GM19328 (cell line): ENCODE measurements around the gene LRRC45.
"Not testable (repeated sequence)": the region's sequence is repeated elsewhere in the genome, so short reads cannot be mapped to it uniquely, and the experiment has no call there.

ENCODE experiments used
- ATAC-seq: cut with Tn5 transposase; IDR thresholded peaks from one replicate; pipeline ENCODE4 v1.9.1; 2021; ENCODE audit warnings: mild to moderate bottlenecking, moderate library complexity; ENCODE audit not compliant: unreplicated experiment

Gene LRRC45

DNA sequence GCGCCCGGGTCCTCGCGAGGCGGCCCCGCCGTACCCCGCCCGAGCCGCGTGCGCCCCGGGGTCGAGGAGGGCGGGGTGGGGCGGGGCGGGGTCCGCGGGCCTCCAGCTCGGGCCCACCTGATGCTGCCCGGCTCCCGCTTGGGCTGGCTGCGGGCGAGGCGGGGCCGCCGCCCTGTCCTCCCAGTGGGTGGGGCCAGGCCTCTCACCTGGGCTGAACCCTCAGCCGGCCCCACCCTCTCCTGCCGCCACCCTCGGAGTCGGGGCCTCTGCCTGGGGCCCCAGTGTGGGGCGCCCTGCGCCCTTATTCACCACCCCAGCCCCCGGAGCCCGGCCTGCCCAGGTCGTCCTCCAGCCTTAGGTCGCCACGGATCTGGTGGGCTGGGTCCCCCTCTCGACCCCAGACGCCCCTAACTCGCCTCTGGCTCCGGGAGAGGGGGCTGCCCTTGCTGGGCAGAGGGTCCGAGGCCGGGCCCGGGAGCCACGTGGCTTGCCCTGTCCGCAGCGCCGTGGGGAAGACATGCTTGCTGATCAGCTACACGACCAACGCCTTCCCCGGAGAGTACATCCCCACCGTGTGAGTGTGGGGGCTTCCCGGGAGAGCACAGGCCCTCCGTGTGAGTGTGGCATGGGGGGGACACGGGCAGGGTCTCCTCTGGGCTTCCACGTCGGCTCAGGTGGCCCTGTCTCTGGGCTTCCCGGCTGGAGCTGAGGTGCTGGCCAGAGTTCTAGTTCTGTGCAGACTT lies 9.0 kb downstream of the LRRC45 start:
- no peak for ATAC-seq

DNA sequence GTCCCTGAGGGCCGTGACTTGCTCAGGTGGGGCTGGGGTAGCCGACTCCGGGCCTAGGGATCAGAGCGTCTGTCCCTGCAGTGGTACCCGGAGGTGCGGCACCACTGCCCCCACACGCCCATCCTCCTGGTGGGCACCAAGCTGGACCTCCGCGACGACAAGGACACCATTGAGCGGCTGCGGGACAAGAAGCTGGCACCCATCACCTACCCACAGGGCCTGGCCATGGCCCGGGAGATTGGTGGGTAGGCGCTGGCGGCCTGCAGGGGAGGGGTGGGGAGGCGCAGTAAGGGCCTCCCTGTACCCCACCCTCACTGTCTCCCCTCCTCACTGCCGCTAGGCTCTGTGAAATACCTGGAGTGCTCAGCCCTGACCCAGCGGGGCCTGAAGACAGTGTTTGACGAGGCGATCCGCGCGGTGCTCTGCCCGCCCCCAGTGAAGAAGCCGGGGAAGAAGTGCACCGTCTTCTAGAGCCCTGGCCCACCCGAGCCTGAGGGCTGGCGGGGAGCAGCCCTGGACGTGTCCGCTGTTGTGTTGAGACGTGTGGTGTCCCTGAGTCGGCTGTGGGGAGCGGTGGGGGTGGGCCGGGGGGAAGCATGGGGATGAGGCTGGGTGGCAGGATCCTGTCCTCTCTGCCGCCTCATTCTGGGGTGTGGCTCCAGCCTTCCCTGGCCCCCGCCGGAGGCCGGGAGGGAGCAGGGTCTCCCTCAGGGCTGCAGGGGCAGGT lies 10.4 kb downstream of the LRRC45 start:
- no peak for ATAC-seq

DNA sequence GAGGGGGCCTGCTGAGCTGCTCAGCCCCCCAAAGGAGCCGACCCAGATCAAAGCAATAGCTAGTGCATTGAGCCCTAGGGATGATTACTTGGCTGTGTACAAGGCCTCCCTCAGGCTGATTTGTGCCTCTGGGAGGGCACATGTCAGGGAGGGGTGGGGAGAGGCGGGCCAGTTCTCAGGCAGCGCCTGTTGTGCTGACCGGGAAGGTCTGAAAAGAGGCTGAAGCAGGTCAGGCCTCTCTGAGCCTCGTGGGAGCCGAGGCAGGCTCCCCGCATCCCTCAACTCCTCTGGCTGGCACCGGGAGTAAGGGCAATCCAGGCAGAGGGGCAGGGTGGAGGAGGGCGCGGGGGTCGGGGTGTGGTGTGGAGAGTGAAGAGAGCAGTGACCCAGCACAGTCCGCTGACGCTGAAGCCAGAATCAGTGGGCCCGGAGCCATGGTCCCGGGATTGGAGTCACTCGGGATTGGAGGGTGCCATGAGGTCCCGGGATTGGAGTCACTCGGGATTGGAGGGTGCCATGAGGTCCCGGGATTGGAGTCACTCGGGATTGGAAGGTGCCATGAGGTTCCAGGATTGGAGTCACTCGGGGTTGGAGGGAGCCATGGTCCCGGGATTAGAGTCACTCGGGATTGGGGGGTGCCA lies 11.4 kb downstream of the LRRC45 start:
- ATAC-seq: no peak

DNA sequence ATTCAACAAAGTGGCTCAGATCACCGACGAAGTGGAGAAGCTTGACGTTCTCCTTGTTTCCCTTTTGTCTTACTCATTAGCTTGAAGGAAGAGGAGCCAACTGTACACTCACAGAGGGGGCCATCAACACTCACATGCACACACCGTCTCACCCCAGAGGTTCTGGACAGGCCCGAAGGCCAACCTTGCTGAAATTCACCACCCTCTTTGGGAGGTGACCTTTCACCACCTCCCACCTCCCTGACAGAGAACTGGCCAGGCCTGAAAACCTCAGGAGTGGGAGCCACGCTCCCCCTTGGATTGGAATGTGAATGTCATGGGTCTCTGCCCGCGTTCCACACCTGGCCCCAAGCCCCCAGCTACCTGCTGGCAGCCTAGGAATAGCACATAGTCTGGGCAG lies 12.4 kb downstream of the LRRC45 start:
- no peak for ATAC-seq

DNA sequence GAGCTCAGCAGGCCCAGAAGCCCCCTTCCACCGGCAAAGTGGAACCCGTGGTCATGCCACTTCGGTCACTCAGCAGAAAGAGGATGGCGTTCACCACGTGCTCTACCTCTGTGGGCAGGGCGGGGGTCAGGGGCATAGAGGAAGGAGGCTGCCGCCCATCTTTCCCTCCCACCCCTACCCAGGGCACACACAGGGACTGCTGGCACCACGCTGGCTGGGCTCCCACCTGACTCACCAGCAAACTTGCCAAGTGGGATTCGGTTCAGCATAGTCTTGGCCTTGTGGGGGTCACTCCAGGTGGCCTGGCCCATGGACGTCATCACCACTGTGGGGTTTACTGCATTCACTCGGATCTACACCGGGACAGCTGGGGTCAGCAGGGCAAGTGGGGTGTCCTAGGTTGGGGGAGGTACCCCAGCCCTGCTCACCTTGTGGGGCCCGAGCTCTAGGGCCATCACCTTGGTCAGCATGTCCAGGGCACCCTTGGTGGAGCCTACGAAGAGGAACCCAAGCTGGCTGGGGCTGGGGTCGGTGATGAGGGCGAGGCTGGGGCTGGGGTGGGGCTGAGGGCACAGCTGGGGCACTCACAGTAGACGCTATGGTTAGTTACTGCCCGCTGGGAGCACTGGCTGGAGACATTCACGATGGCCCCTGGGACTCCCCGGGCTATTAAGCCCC lies 13.0 kb downstream of the LRRC45 start:
- ATAC-seq: no peak

DNA sequence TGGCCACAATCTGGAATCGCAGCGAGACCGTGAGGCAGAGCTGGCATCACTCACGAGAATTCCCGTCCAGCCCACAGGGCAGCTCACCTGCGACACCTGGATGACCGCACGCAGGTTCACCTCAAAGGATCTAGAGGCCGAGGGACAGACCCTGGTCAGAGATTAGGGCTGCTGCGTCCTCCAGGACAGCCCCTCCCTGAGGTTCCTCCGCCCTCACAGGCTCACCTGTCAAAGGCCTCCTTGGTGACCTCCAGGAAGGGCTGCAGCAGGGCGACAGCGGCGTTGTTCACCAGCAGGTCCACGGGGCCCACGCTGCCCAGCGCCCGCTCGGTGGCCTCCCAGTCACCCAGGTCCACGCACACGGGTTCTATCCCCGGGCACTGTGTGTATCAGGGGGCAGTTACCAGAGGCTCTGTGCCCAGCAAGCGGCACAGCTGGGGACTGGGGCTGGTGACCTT lies 13.6 kb downstream of the LRRC45 start:
- no peak for ATAC-seq

DNA sequence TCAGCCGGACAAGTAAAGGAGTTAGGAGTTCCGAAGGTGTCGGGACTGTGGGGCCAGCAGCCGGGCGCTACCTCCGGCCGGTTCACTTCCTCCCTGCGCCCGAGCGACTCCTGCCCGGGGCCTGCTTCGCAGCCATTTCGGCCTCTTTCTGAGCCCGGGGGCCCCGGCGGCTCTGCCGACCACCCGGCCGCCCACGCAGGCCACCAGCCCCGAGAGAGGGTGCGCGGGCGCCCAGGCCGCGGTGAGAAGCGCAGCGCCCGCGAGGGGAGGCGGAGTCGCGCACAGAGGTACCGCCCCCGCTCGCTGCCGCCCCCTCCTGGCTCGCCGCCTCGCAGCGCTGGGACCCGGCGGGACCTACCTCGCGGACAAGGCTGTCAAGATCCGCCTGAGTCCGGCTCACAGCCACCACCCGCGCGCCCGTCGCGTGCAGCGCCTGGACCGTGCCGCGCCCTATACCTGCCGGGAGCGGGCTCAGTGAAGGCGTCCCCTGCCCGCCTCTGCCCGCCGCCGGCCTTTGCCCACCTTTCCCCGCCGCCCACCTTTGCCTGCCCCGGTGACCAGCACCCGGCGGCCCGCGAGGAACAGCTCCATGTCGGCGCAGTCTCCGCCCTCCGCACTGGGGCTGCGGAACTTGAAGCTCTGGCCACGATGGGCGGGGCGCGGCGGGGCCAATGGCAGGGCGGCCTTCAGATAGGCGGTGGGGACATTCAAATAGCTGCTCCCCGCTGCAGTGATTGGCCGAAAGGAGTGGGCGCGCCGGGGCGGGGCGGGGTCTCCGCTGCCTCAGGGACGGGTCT lies 14.2 kb downstream of the LRRC45 start, which contains the start of gene DCXR:
Gene DCXR (minus strand): TSS at position 606 of the 797 bp plus-strand sequence. CDS start 15 bp downstream, at position 591.
- ATAC-seq: peak; percentile 90

DNA sequence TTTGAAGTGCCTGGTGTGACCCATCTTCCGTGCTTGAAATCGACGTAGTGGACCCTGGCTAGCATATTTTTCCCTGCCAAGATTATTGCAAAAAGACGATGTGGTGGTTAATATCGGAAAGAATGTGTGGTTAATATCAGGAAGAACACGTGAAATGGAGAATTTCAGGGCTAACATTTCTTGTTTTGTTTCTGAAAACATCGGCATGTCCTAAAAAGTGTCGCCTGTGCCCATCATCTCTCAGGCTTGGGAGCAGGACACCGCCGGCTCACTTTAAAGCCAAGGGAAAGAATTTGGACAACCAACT lies 14.7 kb downstream of the LRRC45 start:
- ATAC-seq: no peak

DNA sequence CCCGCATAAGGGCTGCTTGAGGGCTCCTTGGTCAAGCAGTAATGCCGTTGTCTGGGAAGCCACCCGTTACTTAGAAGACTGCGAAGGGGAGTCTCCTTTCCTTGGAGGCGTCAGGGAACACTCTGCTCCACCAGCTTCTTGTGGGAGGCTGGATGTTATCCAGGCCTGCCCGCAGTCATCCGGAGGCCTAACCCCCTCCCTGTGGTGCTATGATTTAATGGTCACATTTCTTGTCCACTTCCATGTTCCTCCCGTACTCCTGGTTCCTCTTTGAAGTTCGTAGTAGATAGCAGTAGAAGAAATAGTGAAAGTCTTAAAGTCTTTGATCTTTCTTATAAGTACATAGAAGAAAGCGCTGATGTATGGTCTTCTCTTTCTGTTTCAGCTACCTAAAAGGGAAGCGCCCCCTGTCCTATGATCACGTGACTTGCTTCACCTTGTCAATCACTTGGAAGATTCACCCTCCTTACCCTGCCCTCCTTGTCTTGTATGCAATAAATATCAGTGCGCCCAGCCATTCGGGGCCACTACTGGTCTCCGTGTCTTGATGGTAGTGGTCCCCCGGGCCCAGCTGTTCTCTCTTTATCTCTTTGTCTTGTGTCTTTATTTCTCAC lies 15.8 kb downstream of the LRRC45 start:
- ATAC-seq: not testable (repeated sequence)

DNA sequence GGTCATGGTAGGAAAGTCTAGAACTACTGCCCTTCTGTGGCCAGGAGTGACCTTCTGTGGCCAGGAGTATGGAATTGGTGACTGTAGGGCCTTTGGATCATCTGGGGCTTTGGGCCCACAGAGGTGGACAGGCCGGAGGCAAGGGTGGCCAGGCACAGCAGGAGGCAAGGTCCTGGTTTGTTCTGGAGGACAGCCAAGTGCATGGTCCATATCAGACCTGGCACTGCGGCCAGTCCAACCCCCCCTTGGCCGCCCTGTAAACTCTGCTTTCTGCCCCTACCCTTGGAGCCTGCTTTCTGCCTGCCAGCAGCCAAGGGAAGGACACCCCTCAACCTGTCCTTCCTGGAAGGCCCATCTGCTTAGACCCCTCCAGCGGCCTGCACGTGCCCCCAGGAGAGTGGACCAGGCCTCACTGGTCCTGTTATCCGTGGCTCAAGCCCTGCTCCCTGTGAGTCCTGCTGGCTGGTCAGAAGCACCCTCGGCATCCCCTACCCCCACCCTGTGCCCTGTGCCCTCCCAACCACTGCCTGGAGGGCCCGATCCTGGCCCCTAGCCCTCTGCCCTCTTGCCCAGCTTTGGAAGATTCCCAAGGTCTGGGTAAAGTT lies 16.7 kb downstream of the LRRC45 start:
- ATAC-seq: no peak

DNA sequence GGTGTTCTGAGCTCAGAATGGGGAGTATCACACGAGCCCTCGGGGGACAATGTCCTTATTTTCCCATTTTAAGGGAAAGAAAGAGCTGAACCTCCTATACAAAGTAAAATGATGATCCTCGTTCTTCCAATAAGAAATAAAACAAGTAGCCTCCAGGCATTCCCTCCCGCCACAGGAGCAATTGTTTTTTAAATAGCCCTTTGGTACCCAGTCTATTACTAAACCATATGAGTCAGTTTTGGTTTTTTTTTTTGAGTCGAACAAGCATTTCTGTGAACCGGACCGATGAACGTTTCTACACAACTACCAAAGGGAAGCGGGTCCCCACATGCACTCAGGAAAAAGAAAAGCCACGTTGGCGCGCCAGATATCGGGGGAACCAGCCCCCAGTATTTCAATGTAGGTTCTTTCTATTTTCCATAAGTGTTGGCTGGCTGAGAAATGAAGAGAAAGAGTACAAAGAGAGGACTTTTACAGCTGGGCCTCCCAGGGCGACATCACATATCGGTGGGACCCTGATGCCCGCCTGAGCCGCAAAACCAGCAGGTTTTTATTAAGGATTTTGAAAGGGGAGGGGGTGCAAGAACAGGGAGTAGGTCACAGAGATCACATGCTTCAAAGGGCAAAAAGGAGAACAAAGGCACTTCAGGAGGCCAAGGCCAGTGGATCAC lies 18.2 kb downstream of the LRRC45 start:
- ATAC-seq: no peak

DNA sequence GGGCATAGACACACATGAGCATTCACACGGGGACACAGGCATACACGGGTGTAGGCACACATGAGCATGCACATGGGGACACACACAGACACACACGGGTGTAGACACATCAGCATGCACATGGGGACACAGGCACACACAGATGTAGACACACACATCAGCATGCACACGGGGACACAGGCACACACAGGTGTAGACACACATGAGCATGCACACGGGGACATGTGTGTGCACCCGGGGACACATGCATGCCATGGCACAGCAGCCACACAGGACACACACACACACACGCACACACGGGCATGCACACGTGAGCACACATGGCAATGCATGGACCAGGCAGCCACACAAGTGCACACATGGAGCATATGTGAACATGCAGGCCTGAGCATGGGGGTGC lies 19.5 kb downstream of the LRRC45 start:
- no peak for ATAC-seq

DNA sequence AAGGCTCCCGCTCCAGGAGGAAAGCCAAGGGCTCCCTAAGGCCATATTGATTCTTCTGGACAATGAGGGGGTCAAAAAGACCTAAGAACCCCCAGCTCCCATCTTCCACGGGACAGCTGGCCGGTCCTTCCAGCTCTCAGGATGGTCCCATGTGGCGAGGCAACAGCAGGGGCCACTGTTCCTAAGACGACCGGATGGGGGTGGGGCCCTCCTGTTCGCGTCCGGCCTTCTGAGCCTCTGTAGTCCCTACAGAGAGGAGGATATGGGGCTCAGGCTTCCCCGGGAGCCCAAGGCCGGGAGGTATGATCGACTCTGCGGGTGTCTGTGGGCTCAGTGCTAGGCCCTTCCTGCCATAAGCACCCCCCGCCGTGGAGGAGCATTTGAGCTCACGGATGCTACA lies 20.4 kb downstream of the LRRC45 start:
- no peak for ATAC-seq

DNA sequence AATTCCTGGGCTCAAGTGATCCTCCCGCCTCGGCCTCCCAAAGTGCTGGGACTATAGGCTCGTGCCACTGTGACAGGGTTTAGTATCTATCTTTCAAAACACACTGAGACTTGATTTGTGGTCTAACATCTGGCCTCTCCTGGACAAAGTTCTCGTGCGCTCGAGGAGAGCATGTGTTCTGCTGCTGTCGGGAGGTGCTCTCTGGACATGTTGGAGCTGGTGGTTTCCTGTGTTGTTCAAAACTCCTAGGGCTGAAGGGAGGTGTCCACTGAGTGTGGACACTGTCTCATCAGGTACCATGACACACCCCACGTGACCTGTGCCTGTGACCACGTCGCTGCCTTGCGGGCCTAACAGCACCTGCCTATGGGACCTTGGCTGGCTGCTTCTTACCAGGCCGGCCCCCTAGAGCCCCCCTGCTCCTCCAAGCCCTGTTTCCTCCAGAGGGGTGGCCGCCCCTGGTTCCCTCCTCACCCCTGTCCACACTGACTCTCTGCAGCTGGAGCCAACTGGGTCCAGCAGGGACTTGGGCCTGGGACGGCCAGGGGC lies 22.9 kb downstream of the LRRC45 start:
- no peak for ATAC-seq

DNA sequence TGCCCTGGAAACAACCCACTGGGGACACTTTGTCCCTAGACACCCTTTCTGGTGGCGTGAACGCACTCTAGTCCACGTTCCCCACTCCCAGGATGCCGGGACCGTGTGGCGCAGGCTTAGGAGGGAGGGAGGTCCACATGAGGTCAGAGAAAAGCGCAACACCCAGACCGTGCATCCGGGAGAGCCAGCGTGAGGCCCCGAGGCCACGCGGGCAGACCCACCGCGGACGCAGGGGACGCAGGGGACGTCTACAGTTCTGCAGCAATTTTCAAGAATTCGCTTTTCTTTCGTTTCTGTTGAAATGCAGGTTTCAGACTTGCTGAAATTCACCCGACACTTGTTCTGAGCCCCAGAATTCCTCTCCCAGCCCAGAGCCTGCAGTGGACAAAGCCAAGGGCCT lies 23.8 kb downstream of the LRRC45 start:
- no peak for ATAC-seq

DNA sequence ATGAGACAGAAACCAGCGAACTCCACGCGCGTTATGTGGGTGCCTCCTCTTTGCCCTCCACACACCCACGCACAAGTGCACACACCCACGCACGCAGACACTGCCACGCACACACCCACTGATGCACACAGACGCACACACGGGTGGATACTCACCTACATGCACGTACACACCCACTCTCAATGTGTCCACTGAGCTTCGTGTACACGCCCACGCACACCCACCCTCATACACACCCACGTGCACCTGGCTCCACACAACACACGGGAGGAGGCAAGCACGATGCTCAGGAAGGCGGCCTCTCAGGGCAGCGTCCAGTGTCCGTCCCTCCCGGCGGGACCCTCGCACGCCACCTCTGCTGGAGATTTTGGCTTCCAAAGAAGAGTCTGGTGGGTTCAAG lies 24.3 kb downstream of the LRRC45 start:
- ATAC-seq: no peak

DNA sequence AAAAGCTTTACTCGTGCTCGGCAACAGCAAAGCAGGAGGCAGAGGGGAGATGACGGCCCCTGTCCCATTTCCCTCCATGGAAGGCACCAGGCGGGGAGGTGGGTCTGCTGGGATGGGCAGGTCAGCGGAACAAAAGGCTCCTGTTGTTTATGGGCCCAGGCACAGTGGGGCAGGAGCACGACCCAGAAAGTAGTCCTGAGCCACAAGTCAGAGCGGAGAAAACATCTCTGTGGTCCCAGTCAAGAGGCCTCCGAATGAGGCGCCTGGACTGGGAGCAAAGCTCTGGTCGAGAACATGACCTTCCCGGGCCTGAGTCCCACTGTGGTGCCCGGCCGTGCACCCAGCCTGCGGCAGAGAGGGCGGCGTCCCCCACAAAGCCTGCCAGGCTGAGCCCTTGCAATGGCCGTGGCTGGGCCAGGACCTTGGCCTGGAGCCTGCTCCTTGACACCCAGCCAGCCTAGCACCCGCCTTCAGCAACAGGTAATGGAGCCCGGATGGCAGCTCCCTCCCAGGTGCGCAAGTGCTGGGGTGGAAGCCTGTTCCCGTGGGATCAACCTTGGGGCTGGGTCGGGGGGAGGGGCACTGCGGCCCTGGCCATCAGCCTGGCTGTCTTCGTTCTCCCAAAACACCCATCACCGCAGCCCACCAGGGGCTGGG lies 24.9 kb downstream of the LRRC45 start:
- no peak for ATAC-seq

DNA sequence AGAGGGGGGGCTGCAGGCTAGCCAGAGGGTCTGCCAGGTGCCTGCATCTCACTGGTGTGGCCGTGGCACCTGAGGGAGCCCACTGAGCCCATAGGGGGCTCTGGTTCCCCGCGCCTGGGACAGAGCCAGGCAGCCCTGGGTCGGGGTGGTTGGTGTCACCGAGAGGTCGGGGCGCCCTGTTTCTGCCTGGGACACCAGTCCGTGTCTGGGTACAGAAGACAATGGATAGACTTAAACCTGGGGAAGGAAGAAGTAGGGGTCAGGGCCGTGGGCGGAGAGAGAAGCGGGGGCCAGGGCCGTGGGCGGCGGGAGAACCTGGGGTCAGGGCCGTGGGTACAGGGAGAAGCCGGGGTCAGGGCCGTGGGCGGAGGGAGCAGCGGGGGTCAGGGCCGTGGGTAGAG lies 25.5 kb downstream of the LRRC45 start:
- no peak for ATAC-seq
